ENCODE results near the gene NT5C2.
"Not testable (repeated sequence)": the region's sequence is repeated elsewhere in the genome, so short reads cannot be mapped to it uniquely, and the experiment has no call there.

The NT5C2 gene

GRCh38 chr10:103198648-103199047 is 5.6 kb upstream of the NT5C2 start:
- no peak for DNase-seq

GRCh38 chr10:103197903-103198302 is 4.8 kb upstream of the NT5C2 start:
- no peak for DNase-seq

- peak; percentile 16 for DNase-seq
Measured at GRCh38 chr10:103197174-103197573, 4.1 kb upstream of the NT5C2 start.

DNA sequence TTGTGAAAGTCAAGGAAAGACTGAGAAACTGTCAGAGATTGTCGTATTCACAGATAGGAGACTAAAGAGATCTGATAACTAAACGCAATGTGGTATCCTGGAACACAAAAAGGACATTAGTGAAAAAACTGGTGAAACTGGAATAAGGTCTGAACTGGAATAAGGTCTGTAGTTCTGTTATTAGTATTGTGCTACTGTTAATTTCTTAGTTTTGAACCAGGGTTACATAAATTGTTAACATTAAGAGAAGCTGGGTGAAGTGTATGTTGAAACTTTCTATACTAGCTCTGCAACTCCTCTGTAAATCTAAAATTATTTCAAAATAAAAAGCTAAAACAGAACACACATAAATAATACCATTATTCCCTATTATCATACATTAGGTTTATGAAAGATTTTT is 3.4 kb upstream of the NT5C2 start:
- DNase-seq, result no peak

DNA sequence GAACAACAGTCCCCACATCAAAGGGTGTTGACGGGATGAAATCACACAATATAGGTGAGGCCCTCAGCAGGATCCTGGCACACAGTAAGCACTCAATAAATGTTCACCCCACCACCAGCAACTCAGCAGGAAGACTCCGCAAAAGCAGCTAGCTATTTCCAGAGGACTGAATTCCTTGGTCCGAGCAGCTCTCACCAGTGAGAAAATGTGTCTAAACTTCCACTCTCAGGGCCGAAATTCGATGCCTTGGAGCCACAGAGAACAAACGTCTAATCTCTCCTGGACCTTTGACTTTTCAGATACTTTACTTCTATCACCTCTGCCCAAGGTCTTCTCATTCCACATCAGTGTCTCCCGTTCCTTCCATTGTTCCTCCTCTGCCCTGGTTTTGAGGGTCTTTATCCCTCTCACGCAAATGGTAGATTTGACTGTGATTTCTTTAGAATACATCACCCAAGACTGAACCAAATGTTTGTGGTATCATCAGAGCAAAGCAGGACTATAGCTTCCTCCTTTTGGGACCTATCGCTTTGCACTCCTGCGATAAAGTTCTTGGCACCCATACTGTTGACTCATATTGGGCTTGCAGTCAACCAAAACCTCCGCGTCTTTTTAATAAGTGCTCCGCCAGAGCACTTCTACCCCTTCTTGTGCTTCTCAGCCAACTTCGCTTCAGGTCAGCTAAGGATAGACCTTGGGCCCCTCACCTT is 903 bp upstream of the NT5C2 start:
- no peak for DNase-seq

DNA sequence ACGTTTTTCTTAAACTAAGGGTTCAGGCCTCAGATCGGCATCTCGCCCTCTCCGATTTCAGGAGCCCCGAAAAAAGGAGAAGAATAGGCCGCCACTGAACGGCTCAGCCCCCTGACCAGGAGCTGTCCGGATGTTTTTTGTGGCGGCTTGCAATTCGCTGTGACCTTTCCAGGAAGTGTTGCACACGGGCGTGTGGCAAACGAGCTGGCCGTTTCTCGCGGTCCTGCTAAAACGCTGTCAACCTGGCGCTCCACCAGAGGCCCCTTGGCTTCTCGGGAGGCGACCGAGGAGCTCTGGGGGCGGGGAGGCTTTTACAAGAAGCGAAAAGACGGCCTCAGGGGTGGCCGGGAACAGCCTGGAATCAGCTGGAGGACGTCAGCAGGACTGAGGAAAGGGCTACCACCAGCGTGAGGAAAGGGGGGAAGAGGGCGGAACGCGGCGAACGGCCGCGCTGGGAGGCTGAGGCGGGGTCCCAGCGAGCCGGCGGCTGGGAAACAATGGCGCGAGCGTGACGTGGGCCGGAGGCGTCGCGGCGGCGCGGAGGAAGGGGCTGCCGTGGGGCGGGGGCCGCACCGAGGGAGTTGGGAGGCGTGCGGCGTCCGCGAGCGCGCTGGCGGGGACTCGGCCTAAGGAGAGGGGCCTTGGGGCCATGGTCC is 493 bp downstream of the NT5C2 start:
- peak; percentile 61 for DNase-seq

DNA sequence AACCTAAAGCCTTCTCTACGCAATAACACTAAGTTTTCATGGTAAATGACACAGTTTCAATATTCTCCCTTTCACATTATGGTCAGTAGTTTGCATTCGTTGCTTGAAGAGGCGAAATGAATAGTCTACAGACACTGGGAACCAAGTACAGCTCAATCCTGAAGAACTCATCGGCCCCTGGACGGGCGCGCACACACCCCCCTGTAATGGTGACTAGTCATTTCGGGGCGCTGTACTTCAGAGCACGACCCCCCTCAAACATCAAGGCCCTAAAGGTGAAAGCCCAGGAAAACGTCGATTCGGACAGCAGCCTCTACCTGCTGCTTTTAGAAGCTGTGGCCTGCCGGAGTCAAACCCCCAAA is 1.0 kb downstream of the NT5C2 start:
- peak; percentile 8 for DNase-seq

GRCh38 chr10:103191198-103191597 is 1.9 kb downstream of the NT5C2 start:
- DNase-seq, result not testable (repeated sequence)

- no peak for DNase-seq
Measured at GRCh38 chr10:103188853-103189252, 4.2 kb downstream of the NT5C2 start.

DNA sequence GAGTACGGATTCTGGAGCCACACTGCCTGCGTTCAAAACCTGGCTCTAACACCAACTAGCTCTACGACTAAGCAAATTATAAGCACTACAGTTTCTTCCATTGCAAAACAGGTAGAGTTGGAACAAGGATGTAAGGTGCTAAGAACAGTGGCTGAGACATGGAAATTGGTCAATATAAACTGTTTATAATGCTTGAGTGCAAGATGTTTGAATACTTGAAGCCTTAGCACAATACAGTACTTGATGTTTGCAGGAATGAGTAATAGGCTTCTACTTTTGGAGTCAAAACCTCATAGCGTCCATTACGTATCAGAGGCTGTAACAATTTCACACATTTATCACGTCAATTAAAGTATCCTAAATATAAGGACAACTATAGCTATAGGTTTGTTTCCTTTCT is 6.9 kb downstream of the NT5C2 start:
- no peak for DNase-seq

GRCh38 chr10:103184615-103185014 is 8.5 kb downstream of the NT5C2 start:
- DNase-seq, result no peak

GRCh38 chr10:103183991-103184451 is 9.1 kb downstream of the NT5C2 start:
- DNase-seq, result not testable (repeated sequence)

DNA sequence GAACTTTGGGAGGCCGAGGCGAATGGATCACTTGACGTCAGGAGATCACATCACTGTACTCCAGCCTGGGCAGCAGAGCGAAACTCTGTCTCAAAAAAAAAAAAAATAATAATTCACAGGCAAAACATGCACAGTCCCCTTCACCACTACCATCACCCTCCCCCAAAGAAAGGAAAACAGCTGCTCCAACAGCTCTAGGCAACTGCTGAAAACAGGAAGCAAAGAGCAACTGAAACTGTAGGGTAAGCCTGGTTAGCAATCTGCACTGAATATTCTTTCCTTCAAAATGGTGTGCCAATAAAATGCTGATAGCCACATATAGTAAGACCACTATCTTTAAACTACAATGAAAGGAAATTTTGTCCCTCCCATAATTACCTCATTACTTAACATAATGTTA is 11.8 kb downstream of the NT5C2 start:
- DNase-seq, result no peak

DNA sequence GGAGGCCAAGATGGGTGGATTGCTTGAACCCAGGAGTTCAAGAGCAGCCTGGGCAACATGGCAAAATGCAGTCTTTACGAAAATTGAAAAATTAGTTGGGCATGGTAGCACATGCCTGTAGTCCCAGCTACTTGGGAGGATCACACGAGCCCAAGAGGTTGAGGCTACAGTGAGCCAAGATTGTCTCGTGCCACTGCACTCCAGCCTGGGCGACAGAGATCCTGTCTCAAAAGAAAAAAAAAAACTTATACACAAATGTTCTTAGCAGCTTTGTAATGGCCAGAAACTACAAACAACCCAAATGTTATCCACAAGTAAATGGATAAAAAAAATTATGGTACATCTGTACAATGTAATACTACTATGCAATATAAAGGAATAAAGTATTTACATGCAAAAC is 12.6 kb downstream of the NT5C2 start:
- no peak for DNase-seq

DNA sequence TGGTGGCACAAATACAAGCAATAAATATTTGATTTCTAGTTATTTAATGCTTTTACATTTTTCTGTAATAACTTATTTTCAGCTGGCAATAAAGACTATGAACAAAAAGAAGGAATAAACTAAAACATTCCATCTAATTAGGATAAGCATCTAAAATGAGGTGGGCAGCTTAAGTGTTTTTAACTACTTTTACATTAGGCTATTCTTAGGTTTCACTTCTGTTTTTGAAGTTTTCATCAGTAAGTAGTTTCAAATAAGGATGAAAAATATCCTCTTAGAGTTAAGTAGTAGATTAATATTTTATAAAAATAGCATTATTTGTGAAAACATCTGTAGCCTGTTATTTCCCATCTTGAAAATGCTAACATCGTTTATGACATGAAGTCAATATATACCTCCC is 15.9 kb downstream of the NT5C2 start:
- no peak for DNase-seq

GRCh38 chr10:103175580-103176285 is 17.3 kb downstream of the NT5C2 start:
- DNase-seq, result no peak

- not testable (repeated sequence) for DNase-seq
Measured at GRCh38 chr10:103174324-103174723, 18.7 kb downstream of the NT5C2 start.

GRCh38 chr10:103171278-103171677 is 21.8 kb downstream of the NT5C2 start:
- no peak for DNase-seq

GRCh38 chr10:103168438-103168837 is 24.6 kb downstream of the NT5C2 start:
- DNase-seq, result no peak

DNA sequence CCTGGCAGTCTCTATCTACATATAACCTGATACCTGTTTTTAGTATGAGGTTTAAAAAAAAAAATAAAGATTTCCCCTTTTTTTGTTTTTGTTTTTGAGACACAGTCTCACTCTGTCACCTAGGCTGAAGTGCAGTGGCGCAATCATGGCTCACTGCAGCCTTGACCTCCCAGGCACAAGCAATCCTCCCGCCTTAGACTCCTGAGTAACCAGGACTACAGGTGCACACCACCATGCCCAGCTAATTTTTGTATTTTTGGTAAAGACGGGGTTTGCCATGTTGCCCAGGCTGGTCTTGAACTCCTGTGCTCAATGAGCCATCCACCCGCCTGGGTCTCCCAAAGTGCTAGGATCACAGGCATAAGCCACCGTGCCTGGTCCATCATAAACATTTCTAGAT is 25.5 kb downstream of the NT5C2 start:
- not testable (repeated sequence) for DNase-seq

GRCh38 chr10:103166523-103166922 is 26.5 kb downstream of the NT5C2 start:
- no peak for DNase-seq

DNA sequence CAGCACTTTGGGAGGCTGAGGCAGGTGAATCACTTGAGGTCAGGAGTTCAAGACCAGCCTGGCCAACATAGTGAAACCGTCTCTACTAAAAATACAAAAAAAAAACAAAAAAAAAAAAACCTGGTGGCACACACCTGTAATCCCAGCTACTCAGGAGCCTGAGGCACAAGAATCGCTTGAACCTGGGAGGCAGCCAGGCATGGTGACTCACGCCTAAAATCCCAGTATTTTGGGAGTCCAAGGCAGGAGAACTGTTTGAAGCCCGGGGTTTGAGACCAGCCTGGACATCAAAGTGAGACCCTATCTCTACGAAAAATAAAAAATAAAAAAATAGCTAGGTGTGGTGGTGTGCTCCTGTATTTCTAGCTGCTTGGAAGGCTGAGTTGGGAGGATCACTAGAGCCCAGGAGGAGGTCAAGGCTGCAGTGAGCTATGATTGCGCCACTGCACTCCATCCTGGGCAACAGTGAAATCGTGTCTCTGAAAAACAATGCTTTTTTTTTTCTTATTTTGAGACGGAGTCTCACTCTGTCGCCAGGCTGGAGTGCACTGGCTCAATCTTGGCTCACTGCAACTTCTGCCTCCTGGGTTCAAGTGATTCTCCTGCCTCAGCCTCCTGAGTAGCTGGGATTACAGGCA is 29.2 kb downstream of the NT5C2 start:
- not testable (repeated sequence) for DNase-seq

- DNase-seq, result no peak
Measured at GRCh38 chr10:103157246-103157645, 35.8 kb downstream of the NT5C2 start.
